CD4-positive, alpha-beta memory T cell (primary cell): ENCODE results near the gene TMIGD1. TPM values are rescaled to one million over a fixed set of nuclear protein-coding genes. Genes with fewer than 3 reads are reported as not detected.
"Not testable (repeated sequence)": the region's sequence is repeated elsewhere in the genome, so short reads cannot be mapped to it uniquely, and the experiment has no call there.

Experiments
- CTCF ChIA-PET: fragments of 350-600 bp; sonication (Branson Sonifier 250); formaldehyde crosslinking; loops from one replicate; lab custom pipeline; 2021; ENCODE audit warnings: inconsistent platforms; ENCODE audit not compliant: partially characterized antibody; lab: Charles Lee
- POLR2A ChIA-PET: fragments of 350-600 bp; sonication (Branson Sonifier 250); formaldehyde crosslinking; loops from one replicate; lab custom pipeline; 2021; ENCODE audit not compliant: partially characterized antibody; lab: Charles Lee
- DNase-seq, 5 donors: peaks; one replicate each; pipeline versions ENCODE4 v3.0.0 to v3.0.0-alpha.2; 2020 to 2022; ENCODE audit warnings: mixed read lengths in 1 of 5
- H3K27ac ChIP-seq: one replicate; pipeline ENCODE4 v1.7.0; 2013; ENCODE audit warnings: low read depth, low read length
- H3K27me3 ChIP-seq: 2 replicates; pipeline ENCODE4 v1.7.0; 2013; ENCODE audit warnings: mild to moderate bottlenecking, low read length, moderate library complexity; ENCODE audit not compliant: insufficient read depth
- H3K36me3 ChIP-seq: 2 replicates; pipeline ENCODE4 v1.7.0; 2013; ENCODE audit warnings: mild to moderate bottlenecking, low read length, moderate library complexity; ENCODE audit not compliant: insufficient read depth
- H3K4me1 ChIP-seq: 2 replicates; pipeline ENCODE4 v1.7.0; 2013; ENCODE audit warnings: mild to moderate bottlenecking, low read length, moderate library complexity; ENCODE audit not compliant: insufficient read depth
- H3K4me3 ChIP-seq, 2 donors: one replicate each; pipeline ENCODE4 v1.7.0; 2013; ENCODE audit warnings: low read length in 2 of 2, mild to moderate bottlenecking in 1 of 2
- H3K9me3 ChIP-seq, 2 donors: one replicate each; pipeline ENCODE4 v1.7.0; 2013; ENCODE audit warnings: low read length in 2 of 2, control low read depth in 1 of 2; ENCODE audit not compliant: control insufficient read depth in 1 of 2
- H3K27ac Mint-ChIP-seq, 7 donors: one replicate each; pipeline ENCODE4 v1.8.0; 2020 to 2021; ENCODE audit warnings: mixed read lengths in 7 of 7, mild to moderate bottlenecking in 6 of 7, inconsistent platforms in 3 of 7, moderate library complexity in 3 of 7
- H3K27me3 Mint-ChIP-seq, 2 donors: one replicate each; pipeline ENCODE4 v1.8.0; 2020 to 2021; ENCODE audit warnings: mixed read lengths in 2 of 2
- H3K36me3 Mint-ChIP-seq, 2 donors: one replicate each; pipeline ENCODE4 v1.8.0; 2020 to 2021; ENCODE audit warnings: mixed read lengths in 2 of 2, inconsistent platforms in 1 of 2, mild to moderate bottlenecking in 1 of 2
- H3K4me1 Mint-ChIP-seq, 4 donors: one replicate each; pipeline ENCODE4 v1.8.0; 2020 to 2021; ENCODE audit warnings: mixed read lengths in 4 of 4, mild to moderate bottlenecking in 1 of 4
- H3K4me3 Mint-ChIP-seq, 8 donors: one replicate each; pipeline ENCODE4 v1.8.0; 2020 to 2021; ENCODE audit warnings: mixed read lengths in 8 of 8, mild to moderate bottlenecking in 7 of 8, moderate library complexity in 6 of 8, inconsistent platforms in 3 of 8
- H3K9me3 Mint-ChIP-seq, 8 donors: one replicate each; pipeline ENCODE4 v1.8.0; 2020 to 2021; ENCODE audit warnings: mixed read lengths in 8 of 8, mild to moderate bottlenecking in 5 of 8, inconsistent platforms in 3 of 8, moderate library complexity in 1 of 8
- intact Hi-C: fragments of 100-400 bp; cut with micrococcal nuclease; formaldehyde crosslinking; loops from one replicate; pipeline ENCODE4 v1.15.1; 2023
- polyA plus RNA-seq, 2 donors: library from polyadenylated mRNA; unstranded; fragments of 300-500 nt; fragmentation: Illumina TruSeq; gene quantifications; one replicate each; pipeline ENCODE4 v1.2.3, GENCODE V29; 2021
- total RNA-seq, 2 experiments: library from RNA; stranded (reverse); gene quantifications; one replicate each; pipeline ENCODE4 v1.2.3, GENCODE V29; 2021

TMIGD1 gene
- total and polyA plus RNA-seq, 4 experiments from 2014 or later = not detected

- H3K36me3 ChIP-seq = no peaks in the 10 kb centered on the region
- no peak for DNase-seq
- H3K36me3 Mint-ChIP-seq = no peaks in the 10 kb centered on the region
- H3K27ac ChIP-seq = no peak overlapping the region
- no peak overlapping the region for H3K4me3 Mint-ChIP-seq
- H3K4me1 Mint-ChIP-seq = peaks cover 0 to 2% (median under 1%) of the 10 kb centered on the region in 4 donors
- peaks cover 0 to 1% (median 0%) of the 10 kb centered on the region in 8 donors for H3K9me3 Mint-ChIP-seq
- H3K27me3 ChIP-seq = no peaks in the 10 kb centered on the region
- ChIA-PET POLR2A (no interaction called here), CTCF (no interaction called here)
- H3K9me3 ChIP-seq = no peaks in the 10 kb centered on the region
- H3K27me3 Mint-ChIP-seq = peaks cover 0 to 1% of the 10 kb centered on the region in 2 donors
- no peak overlapping the region for H3K4me3 ChIP-seq
- no peak overlapping the region for H3K27ac Mint-ChIP-seq
- no peaks in the 10 kb centered on the region for H3K4me1 ChIP-seq
- intact Hi-C loops = no loop called here
Observed at GRCh38 chr17:30351735-30352134, 17.9 kb upstream of the TMIGD1 start.

- H3K4me1 Mint-ChIP-seq, H3K36me3 Mint-ChIP-seq, POLR2A ChIA-PET: not testable (repeated sequence)
Observed at GRCh38 chr17:30351263-30351662, 17.4 kb upstream of the TMIGD1 start.

GRCh38 chr17:30349252-30349651 lies 15.4 kb upstream of the TMIGD1 start:
- Mint-ChIP-seq H3K4me3 (no peak overlapping the region), H3K36me3 (no peaks in the 10 kb centered on the region), H3K27ac (no peak overlapping the region), H3K27me3 (no peaks in the 10 kb centered on the region), H3K9me3 (peaks cover 0 to 1% (median 0%) of the 10 kb centered on the region in 8 donors), H3K4me1 (peaks cover 0 to 2% (median 0%) of the 10 kb centered on the region in 4 donors)
- DNase-seq = no peak
- Histone ChIP-seq H3K27me3 (no peaks in the 10 kb centered on the region), H3K36me3 (no peaks in the 10 kb centered on the region), H3K4me3 (no peak overlapping the region), H3K4me1 (no peaks in the 10 kb centered on the region), H3K9me3 (no peaks in the 10 kb centered on the region), H3K27ac (no peak overlapping the region)
- CTCF ChIA-PET = interaction anchor here (0.9 to 1.5 kb wide), 2 partner anchors 8 to 13 kb away, joined by 3 to 4 read pairs; no protein-coding TSS in a partner anchor
- POLR2A ChIA-PET = interaction anchor here (1.0 kb wide), 1 partner anchor 14 kb away, joined by 3 read pairs; no protein-coding TSS in a partner anchor
- intact Hi-C loops = no loop called here

More at GRCh38 chr17:30351263-30351662, 17.4 kb upstream of the TMIGD1 start:
- H3K36me3 ChIP-seq, intact Hi-C loops, CTCF ChIA-PET, H3K4me1 ChIP-seq, H3K27ac Mint-ChIP-seq, H3K4me3 Mint-ChIP-seq, H3K4me3 ChIP-seq, H3K27ac ChIP-seq, H3K27me3 Mint-ChIP-seq, H3K9me3 ChIP-seq, H3K27me3 ChIP-seq, DNase-seq, H3K9me3 Mint-ChIP-seq: not testable (repeated sequence)

GRCh38 chr17:30347488-30347887 lies 13.6 kb upstream of the TMIGD1 start:
- ChIA-PET POLR2A (no interaction called here), CTCF (interaction anchor here (1.4 to 2.1 kb wide), 2 partner anchors 11 to 243 kb away, joined by 4 to 9 read pairs; no protein-coding TSS in a partner anchor)
- Histone ChIP-seq H3K27ac (no peak overlapping the region), H3K9me3 (no peaks in the 10 kb centered on the region), H3K36me3 (no peaks in the 10 kb centered on the region), H3K4me1 (no peaks in the 10 kb centered on the region), H3K4me3 (no peak overlapping the region), H3K27me3 (no peaks in the 10 kb centered on the region)
- no peaks in the 10 kb centered on the region for H3K36me3 Mint-ChIP-seq
- peaks cover 0 to 1% (median 0%) of the 10 kb centered on the region in 8 donors for H3K9me3 Mint-ChIP-seq
- DNase-seq = no peak
- no peak overlapping the region for H3K27ac Mint-ChIP-seq
- H3K4me3 Mint-ChIP-seq = no peak overlapping the region
- no peaks in the 10 kb centered on the region for H3K27me3 Mint-ChIP-seq
- peaks cover 0 to 2% (median 0%) of the 10 kb centered on the region in 4 donors for H3K4me1 Mint-ChIP-seq
- intact Hi-C loops = no loop called here

GRCh38 chr17:30346221-30346795 lies 12.5 kb upstream of the TMIGD1 start:
- Mint-ChIP-seq H3K9me3 (peaks cover 0 to 1% (median 0%) of the 10 kb centered on the region in 8 donors), H3K27ac (no peak overlapping the region), H3K4me3 (no peak overlapping the region), H3K27me3 (no peaks in the 10 kb centered on the region), H3K36me3 (no peaks in the 10 kb centered on the region), H3K4me1 (peaks cover 0 to 3% (median under 1%) of the 10 kb centered on the region in 4 donors)
- DNase-seq = no peak
- no peak overlapping the region for H3K4me3 ChIP-seq
- no peaks in the 10 kb centered on the region for H3K27me3 ChIP-seq
- no peak overlapping the region for H3K27ac ChIP-seq
- intact Hi-C loops = no loop called here
- ChIA-PET CTCF (interaction anchor here (2.0 to 2.1 kb wide), 2 partner anchors 10 to 221 kb away, joined by 7 to 9 read pairs; no protein-coding TSS in a partner anchor), POLR2A (no interaction called here)
- no peaks in the 10 kb centered on the region for H3K36me3 ChIP-seq
- H3K9me3 ChIP-seq = no peaks in the 10 kb centered on the region
- no peaks in the 10 kb centered on the region for H3K4me1 ChIP-seq

GRCh38 chr17:30345527-30346075 lies 11.7 kb upstream of the TMIGD1 start:
- Histone ChIP-seq H3K4me1 (no peaks in the 10 kb centered on the region), H3K36me3 (no peaks in the 10 kb centered on the region), H3K27me3 (no peaks in the 10 kb centered on the region), H3K9me3 (no peaks in the 10 kb centered on the region), H3K4me3 (no peak overlapping the region), H3K27ac (no peak overlapping the region)
- H3K36me3 Mint-ChIP-seq = no peaks in the 10 kb centered on the region
- H3K27me3 Mint-ChIP-seq = no peaks in the 10 kb centered on the region
- DNase-seq = no peak
- intact Hi-C loops = no loop called here
- H3K4me1 Mint-ChIP-seq = peaks cover 0 to 3% (median under 1%) of the 10 kb centered on the region in 4 donors
- CTCF ChIA-PET = interaction anchor here (1.3 to 2.1 kb wide), 4 partner anchors 9 to 220 kb away, joined by 3 to 9 read pairs (median 7); no protein-coding TSS in a partner anchor
- H3K27ac Mint-ChIP-seq = no peak overlapping the region
- H3K9me3 Mint-ChIP-seq = peaks cover 0 to under 1% (median 0%) of the 10 kb centered on the region in 8 donors
- no peak overlapping the region for H3K4me3 Mint-ChIP-seq
- POLR2A ChIA-PET = interaction anchor here (0.8 kb wide), 1 partner anchor 20 kb away, joined by 3 read pairs; no protein-coding TSS in a partner anchor

- Mint-ChIP-seq H3K9me3 (no peaks in the 10 kb centered on the region), H3K36me3 (no peaks in the 10 kb centered on the region), H3K27ac (peak overlapping the region in 1 of 7 donors; percentile 4), H3K4me3 (no peak overlapping the region), H3K27me3 (no peaks in the 10 kb centered on the region), H3K4me1 (peaks cover 3 to 6% (median 4%) of the 10 kb centered on the region in 4 donors)
- no peaks in the 10 kb centered on the region for H3K9me3 ChIP-seq
- no peaks in the 10 kb centered on the region for H3K36me3 ChIP-seq
- peaks cover 5% of the 10 kb centered on the region for H3K4me1 ChIP-seq
- DNase-seq = no peak
- ChIA-PET CTCF (interaction anchor here (1.1 to 2.0 kb wide), 4 partner anchors 8 to 220 kb away, joined by 3 to 7 read pairs (median 5); partner anchors contain the start of gene GOSR1), POLR2A (interaction anchor here (0.8 kb wide), 1 partner anchor 20 kb away, joined by 3 read pairs; no protein-coding TSS in a partner anchor)
- no peak overlapping the region for H3K27ac ChIP-seq
- no peaks in the 10 kb centered on the region for H3K27me3 ChIP-seq
- intact Hi-C loops = no loop called here
- no peak overlapping the region for H3K4me3 ChIP-seq
Observed at GRCh38 chr17:30345089-30345433, 11.2 kb upstream of the TMIGD1 start.
